Right ventricle myocardium inferior (tissue), 1 donor: ENCODE results near the gene MCOLN1. TPM values are rescaled to one million over a fixed set of nuclear protein-coding genes. Genes with fewer than 3 reads are reported as not detected.

Experiments
- total RNA-seq: library from RNA; stranded (reverse); fragmentation: NEBNext Ultra II Directional; extraction: Animal tissue kit (Norgen Biotek cat#: 25700); gene quantifications from one replicate; pipeline ENCODE4 v1.2.1, GENCODE V29; 2021
- donor health status: DM: no; HTN: yes; CAD: no; lungs with severe emphysema.

The MCOLN1 gene
- total RNA-seq, 1 donor from 2014 or later: 19.5 TPM

Other genes with a start within 250 kb of the MCOLN1 start
- gene INSR, start 228.2 kb upstream of the MCOLN1 start, total RNA-seq: 73.5 TPM
- gene ARHGEF18, start 173.7 kb upstream of the MCOLN1 start, total RNA-seq: 8.5 TPM
- gene PEX11G, start 33.6 kb upstream of the MCOLN1 start, total RNA-seq: 1.2 TPM
- gene ZNF358, start 6.5 kb upstream of the MCOLN1 start, total RNA-seq: 89.6 TPM
- 50.6 TPM for gene PNPLA6, start 13.1 kb downstream of the MCOLN1 start, total RNA-seq
- gene CAMSAP3, start 73.2 kb downstream of the MCOLN1 start, total RNA-seq: 1.9 TPM
- 25.3 TPM for gene XAB2, start 106.9 kb downstream of the MCOLN1 start, total RNA-seq
- gene PET100, start 107.2 kb downstream of the MCOLN1 start, total RNA-seq: 205 TPM
- 6.6 TPM for gene PCP2, start 111.1 kb downstream of the MCOLN1 start, total RNA-seq
- 8.4 TPM for gene STXBP2, start 114.5 kb downstream of the MCOLN1 start, total RNA-seq
- 1.2 TPM for gene RETN, start 146.4 kb downstream of the MCOLN1 start, total RNA-seq
- 1.1 TPM for gene MCEMP1, start 154.5 kb downstream of the MCOLN1 start, total RNA-seq
- 139 TPM for gene TRAPPC5, start 158.2 kb downstream of the MCOLN1 start, total RNA-seq
- 0.30 TPM for gene FCER2, start 179.5 kb downstream of the MCOLN1 start, total RNA-seq
- 2.2 TPM for gene CLEC4G, start 209.5 kb downstream of the MCOLN1 start, total RNA-seq
- 15.6 TPM for gene CD209, start 224.9 kb downstream of the MCOLN1 start, total RNA-seq
- gene CLEC4M, start 240.6 kb downstream of the MCOLN1 start, total RNA-seq: not detected